Activated naive CD8-positive, alpha-beta T cell treated with anti-CD3 and anti-CD28 coated beads, Interleukin-2, amount 50 U/mL, for 16 hours (primary cell): ENCODE results near the gene ARID4A.
A peak's percentile ranks its signal among the peaks of the same experiment; 100 is the strongest.
"Not testable (repeated sequence)": the region's sequence is repeated elsewhere in the genome, so short reads cannot be mapped to it uniquely, and the experiment has no call there.

Experiments
- DNase-seq: peaks from one replicate; pipeline ENCODE4 v3.0.0-alpha.2; 2020; ENCODE audit warnings: low read depth, low spot score

Gene ARID4A

DNA sequence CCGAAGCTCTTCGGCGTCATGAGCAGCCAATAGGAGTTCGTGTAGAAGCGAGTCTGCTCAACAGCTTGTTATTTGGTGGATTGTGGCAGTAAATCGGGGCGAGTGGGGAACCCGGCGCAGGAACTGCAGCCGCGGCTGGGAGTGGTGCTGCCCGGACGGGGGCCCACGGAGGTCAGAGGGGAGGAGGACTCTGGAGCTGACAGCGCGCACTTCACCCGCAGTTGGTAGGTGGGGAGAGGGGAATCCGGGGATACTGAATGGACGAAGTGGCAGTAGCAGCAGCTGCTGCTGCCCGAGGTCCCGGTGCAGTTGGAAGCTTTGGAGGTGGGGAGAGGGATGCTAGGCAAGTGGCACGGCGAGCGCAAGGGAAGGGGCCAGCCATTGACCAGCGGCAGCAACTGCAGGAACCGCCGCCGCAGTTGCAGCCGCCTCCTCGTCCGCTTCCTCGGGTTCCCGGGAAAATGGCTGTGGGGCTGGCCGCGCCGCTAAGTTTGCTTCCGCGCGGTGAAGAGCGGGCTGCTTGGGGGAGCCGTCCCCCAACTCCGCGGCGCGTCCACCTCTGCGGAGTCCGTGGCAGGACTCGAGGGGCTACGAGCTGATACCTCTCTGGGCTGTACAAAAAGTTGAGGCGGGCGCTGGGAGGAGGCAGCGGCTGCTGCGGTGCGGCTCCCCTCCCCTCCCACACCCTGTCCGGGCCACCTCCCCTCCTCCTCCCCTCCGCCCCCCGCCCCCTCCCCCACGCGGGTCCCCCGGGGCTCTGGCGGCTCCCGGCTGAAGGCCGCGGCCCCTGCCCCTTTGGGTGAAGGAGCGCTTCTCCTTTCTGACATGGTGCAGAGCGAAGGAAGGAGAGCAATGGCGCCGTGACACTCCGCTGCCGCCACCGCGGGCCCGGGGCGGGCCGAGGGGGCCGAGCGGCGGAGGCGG is at the start of gene ARID4A:
ARID4A (plus strand) TSS at position 79 of the 924 bp plus-strand sequence. CDS start 1,300 bp downstream, outside the sequence.
- peak; percentile 61 for DNase-seq

- no peak for DNase-seq
Observed at GRCh38 chr14:58249611-58250010, 48.7 kb upstream of the ARID4A start.

GRCh38 chr14:58258156-58258555 is 40.2 kb upstream of the ARID4A start:
- DNase-seq: no peak

DNA sequence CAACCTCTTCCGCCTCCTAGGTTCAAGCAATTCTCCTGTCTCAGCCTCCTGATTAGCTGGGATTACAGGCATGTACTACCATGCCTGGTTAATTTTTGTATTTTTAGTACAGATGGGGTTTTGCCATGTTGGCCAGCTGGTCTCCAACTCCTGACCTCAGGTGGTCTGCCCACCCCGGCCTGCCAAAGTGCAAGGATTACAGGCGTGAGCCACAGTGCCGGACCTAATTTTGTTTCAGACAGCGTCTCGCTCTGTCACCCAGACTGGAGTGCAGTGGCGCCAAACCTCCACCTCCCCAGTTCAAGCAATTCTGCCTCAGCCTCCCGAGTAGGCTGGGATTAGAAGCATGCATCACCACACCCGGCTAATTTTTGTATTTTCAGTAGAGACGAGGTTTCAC is 36.4 kb upstream of the ARID4A start:
- not testable (repeated sequence) for DNase-seq

DNA sequence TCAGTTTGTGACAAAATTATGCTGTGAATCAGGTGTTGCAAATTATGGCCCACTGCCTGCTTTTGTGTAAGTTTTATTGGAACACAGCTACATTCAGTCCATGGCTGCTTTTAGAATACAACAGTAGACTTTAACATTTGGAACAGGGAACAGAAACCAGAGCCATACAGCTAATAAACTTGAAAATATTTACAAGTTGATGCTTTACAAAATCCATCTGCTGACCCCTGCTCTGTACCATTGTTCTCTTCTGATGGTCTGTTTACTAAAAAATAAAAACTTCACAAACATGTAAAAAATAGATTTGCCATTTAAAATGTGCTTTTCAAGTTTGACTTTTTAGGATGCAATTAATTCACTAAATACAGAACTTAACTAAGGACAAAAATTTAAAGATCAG is 33.0 kb upstream of the ARID4A start:
- DNase-seq: no peak

DNA sequence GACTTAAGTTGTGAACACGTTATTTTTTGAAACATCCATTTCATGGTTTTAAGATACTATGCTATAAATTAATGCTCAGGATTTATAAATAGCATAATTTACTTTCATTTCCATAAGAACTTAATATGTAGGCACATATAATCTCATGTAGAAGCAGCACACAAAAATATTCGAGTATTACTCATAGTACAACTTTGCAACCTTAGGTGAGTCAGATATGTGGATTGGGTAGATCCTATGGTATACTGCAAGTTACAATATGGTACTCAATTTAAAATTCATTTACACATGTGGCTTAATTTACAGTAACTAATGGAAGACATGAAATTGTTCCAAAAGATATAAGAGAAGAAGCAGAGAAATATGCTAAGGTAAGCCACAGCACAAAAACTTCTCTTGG is 27.7 kb upstream of the ARID4A start:
- DNase-seq: no peak

- DNase-seq: no peak
Observed at GRCh38 chr14:58272588-58273372, 25.6 kb upstream of the ARID4A start.

DNA sequence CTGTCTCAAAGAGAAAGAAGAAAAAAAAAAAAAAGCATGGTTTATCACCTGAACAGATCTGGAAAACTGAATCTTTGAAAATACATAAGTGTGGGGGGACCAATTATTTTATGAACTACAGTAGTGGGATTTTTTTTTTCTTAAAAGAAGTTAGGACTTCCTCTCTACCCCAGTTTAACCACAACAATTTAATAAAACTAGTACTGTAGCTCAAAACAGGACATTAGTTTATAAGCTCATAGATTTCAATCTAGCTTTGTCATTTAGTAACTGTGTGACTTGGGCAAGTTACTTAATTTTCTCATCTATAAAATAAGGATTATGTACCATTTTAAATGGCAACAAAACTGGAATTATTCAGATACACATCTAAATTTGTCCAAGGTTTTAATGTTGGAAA is 23.5 kb upstream of the ARID4A start:
- DNase-seq: no peak

DNA sequence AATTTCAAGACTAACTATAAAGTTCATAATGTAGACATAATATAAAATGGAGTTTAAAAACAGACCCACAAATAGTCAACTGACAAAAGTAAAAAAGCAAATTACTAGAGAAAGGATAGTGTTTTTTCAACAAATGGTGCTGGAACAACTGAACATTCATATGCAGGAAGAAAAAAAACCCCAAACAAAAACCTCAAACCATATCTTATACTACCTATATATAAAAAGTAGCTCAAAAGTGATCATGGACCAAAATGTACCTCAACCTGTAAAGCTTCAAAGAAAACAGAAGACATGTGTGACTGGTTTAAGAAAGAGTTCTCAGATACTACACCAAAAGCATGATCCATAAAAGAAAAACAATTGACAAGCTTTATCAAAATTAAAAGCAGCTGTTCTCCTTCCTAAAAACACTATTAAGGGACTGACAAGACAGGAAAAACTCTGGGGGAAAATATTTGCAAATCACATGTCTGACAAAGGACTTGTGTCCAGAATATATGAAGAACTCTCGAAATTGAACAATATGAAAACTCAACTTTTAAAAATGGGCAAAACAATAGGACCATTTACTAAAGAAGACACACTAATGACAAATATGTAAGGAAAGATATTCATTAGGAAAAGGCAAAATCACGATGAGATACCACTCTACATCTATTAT is 22.7 kb upstream of the ARID4A start:
- DNase-seq: no peak

GRCh38 chr14:58276208-58276607 is 22.1 kb upstream of the ARID4A start:
- no peak for DNase-seq

- DNase-seq: no peak
Observed at GRCh38 chr14:58278177-58278576, 20.2 kb upstream of the ARID4A start.

DNA sequence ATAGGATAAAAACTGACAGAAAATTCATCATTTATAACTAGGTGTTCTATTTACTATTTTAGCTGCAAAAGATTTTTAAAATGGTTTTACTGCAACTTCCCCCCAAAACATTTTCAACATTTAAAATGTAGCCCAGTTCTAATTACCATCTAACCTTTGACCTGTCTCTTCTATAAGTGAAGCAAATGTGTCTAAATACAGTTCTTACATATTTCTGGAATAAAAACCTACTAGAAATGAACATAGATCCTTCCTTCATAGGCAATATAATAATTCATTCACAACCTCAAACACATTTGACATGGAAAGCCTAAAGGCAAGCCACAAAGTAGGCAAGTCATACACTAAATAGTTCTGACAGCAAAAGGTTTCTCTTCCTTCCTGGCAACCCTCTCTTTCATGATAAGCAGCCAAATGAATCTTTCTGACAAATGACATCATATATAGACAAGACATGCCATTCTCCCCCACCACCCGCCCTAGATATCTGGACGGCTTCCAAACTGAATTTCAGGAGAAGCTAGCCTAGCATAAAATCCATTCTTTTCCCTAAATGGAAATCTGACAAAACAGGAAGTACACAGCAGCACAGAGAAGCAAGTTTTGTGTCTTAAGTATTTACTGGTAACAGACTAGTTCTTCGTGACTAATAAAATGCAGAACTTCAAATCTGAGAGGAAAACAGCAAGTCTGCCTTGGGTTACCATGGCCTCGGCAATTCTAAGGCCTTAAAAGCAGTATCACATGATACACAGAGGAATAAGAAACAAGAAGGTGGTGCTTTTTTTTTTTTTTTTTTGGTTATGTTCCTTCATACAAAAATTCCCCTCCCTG is 17.2 kb upstream of the ARID4A start:
- no peak for DNase-seq

DNA sequence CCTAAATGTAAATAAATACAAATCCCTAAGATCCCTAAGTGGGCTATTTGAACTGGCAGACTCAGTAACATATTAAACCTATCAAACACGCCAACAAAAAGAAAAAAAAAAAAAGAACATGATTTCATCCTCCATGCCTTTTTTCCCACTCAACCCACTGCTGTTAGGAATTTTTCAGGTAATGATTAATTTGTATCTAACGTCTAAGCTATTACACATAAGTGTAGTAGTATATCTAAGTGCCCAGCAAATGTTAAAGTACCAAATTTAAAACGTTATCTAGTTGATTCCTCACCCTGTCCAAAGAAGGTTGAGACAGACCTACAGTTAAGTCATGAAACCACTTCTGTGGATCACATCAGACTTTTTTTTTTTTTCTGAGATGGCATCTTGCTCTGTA is 16.4 kb upstream of the ARID4A start:
- no peak for DNase-seq

- DNase-seq: no peak
Observed at GRCh38 chr14:58282925-58283593, 15.3 kb upstream of the ARID4A start.

DNA sequence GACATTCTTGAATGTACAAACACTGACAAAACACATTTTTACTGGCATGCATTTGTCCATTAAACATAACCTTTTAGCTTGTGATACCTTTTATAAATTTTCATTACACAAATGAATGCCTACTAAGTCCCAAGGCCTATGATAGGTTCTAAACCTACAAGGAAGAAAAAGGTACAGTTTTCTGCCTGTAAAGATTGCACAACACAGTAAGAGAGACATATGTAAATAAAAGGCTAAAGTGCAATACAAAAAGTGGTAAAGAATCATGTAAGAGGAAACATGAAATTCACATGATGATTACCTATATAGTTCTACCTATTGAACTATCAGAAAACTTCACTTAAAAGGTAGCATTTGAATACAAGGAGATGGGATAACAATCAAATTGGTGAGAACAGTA is 14.6 kb upstream of the ARID4A start:
- no peak for DNase-seq

DNA sequence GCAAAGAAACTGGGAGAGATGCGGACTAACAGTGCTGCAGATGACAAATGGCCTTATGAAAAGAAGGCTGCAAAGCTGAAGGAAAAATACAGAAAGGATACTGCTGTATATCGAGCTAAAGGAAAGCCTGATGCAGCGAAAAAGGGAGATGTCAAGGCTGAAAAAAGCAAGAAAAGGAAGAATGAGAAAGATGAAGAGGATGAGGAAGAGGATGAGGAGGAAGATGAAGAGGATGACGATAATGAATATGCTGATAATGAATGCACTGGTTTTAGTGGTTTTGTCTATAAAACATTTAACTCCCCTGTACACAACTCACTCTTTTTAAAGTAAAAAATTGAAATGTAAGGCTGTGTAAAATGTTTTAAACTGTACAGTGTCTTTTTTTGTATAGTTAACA is 13.2 kb upstream of the ARID4A start:
- DNase-seq: no peak

GRCh38 chr14:58287607-58288042 is 10.7 kb upstream of the ARID4A start:
- DNase-seq: no peak

DNA sequence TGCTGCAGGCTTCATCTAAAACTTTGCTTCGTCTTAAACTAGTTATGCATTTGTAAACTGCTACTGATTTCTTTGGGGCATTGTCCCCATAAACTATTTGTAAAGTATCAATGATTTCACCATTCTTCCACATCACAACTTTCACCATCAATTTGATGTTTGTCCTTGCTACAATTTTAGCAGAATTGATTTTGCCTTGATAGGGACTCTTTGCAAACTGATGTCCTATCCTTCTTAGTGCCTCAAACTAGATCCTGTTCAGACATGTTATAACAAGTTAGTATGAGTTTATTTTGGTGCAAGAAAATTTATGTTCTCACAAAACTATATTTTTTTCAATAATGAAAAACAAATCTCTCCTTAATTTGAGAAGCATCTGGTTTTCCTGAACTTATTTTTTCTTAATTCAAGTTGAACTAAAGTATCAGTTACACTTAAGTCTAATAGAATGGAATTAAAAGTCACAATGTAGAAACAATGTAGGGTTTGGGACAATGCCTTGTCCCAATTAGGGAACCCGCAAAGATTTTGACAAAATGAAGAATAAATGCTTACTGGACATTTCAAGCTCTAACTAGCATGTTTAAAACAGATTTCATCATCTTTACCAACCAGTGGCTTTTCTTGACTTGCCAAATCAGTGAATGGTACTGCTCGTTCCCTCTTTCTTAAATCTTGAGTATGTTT is 10.1 kb upstream of the ARID4A start:
- no peak for DNase-seq

- no peak for DNase-seq
Observed at GRCh38 chr14:58291646-58292045, 6.7 kb upstream of the ARID4A start.

DNA sequence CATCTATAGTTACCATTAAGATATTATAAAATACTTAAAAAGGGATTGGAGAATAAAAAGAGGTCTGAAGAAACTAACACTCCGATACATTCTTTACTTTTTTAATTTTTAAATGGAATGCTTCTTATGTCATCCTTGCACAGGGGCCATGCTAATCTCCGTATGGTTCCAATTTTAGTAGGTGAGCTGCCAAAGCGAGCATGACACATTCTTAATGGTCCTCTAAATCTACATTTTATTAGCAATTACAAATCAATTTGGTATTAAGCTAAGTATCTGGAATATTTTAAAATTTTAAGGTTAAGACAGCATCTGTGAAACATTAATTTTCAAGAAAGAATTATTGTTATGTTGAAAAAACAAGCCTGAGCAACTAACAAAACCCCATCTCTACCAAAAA is 6.2 kb upstream of the ARID4A start:
- no peak for DNase-seq
